SK-N-SH treated with all-trans-retinoic acid at 6 μM for 48 hours (cell line): Measurements from ENCODE around the gene SAMD10.

Source experiments
- CSDC2 ChIP-seq: fragments of 250-450 bp; sonication (Bioruptor Pico); IDR thresholded peaks from 2 replicates; pipeline ENCODE4 v1.5.0; 2020; ENCODE audit warnings: mild to moderate bottlenecking, moderate library complexity
- ISL1 ChIP-seq: fragments of 250-450 bp; sonication (Bioruptor Pico); IDR thresholded peaks from 2 replicates; pipeline ENCODE4 v2.1.2; 2022; ENCODE audit warnings: mild to moderate bottlenecking, moderate library complexity
- PPARA ChIP-seq: fragments of 250-450 bp; sonication (Bioruptor Pico); IDR thresholded peaks from 2 replicates; pipeline ENCODE4 v1.5.0; 2020; ENCODE audit warnings: mild to moderate bottlenecking, borderline replicate concordance
- RARB ChIP-seq: fragments of 250-450 bp; sonication (Bioruptor Pico); IDR thresholded peaks from 2 replicates; pipeline ENCODE4 v1.8.0; 2021; ENCODE audit warnings: mild to moderate bottlenecking, moderate library complexity
- SNAI2 ChIP-seq: fragments of 250-450 bp; sonication (Bioruptor Pico); IDR thresholded peaks from 2 replicates; pipeline ENCODE4 v1.5.0; 2020; ENCODE audit warnings: mild to moderate bottlenecking, moderate library complexity
- ZFP3 ChIP-seq: fragments of 250-450 bp; sonication (Bioruptor Pico); IDR thresholded peaks from 2 replicates; pipeline ENCODE4 v1.5.0; 2020; ENCODE audit warnings: mild to moderate bottlenecking, moderate library complexity
- ZFP30 ChIP-seq: fragments of 450-650 bp; formaldehyde crosslinking; IDR thresholded peaks from 2 replicates; pipeline ENCODE4 v1.5.0; 2022; ENCODE audit warnings: mild to moderate bottlenecking, moderate library complexity
- ZNF70 ChIP-seq: fragments of 450-650 bp; formaldehyde crosslinking; IDR thresholded peaks from 2 replicates; pipeline ENCODE4 v1.5.0; 2020; ENCODE audit warnings: mild to moderate bottlenecking, moderate library complexity
- TF ChIP-seq, protein P1 (sequence below): fragments of 250-450 bp; sonication (Bioruptor Pico); IDR thresholded peaks from 2 replicates; pipeline ENCODE4 v1.8.0; 2021; ENCODE audit warnings: low read depth, mild to moderate bottlenecking, moderate library complexity, borderline replicate concordance
- TF ChIP-seq, protein P2 (sequence below): fragments of 250-450 bp; sonication (Bioruptor Pico); IDR thresholded peaks from 2 replicates; pipeline ENCODE4 v1.5.1; 2021; ENCODE audit warnings: mild to moderate bottlenecking, moderate library complexity
- TF ChIP-seq, protein P3 (sequence below): fragments of 250-450 bp; sonication (Bioruptor Pico); IDR thresholded peaks from 2 replicates; pipeline ENCODE4 v1.8.0; 2020; ENCODE audit warnings: mild to moderate bottlenecking, moderate library complexity, borderline replicate concordance
- TF ChIP-seq, protein P4 (sequence below): fragments of 250-450 bp; sonication (Bioruptor Pico); IDR thresholded peaks from 2 replicates; pipeline ENCODE4 v1.5.0; 2020; ENCODE audit warnings: mild to moderate bottlenecking, moderate library complexity
- TF ChIP-seq, protein P5 (sequence below): fragments of 250-450 bp; sonication (Bioruptor Pico); IDR thresholded peaks from 2 replicates; pipeline ENCODE4 v1.5.1; 2020; ENCODE audit warnings: low read depth, mild to moderate bottlenecking, moderate library complexity

DNA sequence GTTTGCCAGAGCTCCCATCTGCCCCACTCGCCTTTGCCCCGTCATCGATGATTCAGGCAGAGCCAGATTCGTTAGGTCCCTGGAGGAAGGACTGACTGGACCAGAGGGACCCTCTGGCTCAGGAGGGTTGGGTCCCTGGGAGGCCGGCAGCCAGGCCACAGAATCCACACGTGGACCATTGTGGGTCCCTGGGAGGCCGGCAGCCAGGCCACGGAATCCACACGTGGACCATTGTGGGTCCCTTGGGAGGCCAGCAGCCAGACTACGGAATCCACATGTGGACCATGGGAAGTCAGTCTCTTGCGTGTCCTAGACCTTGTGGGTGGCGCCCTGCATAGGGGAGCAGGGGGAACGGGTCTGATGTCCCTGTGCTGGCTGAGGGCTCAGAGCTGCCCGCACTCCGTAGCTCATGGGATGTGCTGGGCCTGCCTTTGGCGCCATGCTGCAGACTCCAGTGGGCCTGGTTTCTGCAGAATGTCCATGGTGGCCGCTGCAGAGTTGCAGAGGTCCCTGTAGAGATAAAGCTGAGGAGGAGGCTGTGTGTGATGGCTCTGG, 46.8 kb downstream of the SAMD10 start:
- no peak for TF ChIP-seq ZNF70
- no peak for TF ChIP-seq PPARA (CRISPR knock-in tag)
- TF ChIP-seq, protein P1, sequence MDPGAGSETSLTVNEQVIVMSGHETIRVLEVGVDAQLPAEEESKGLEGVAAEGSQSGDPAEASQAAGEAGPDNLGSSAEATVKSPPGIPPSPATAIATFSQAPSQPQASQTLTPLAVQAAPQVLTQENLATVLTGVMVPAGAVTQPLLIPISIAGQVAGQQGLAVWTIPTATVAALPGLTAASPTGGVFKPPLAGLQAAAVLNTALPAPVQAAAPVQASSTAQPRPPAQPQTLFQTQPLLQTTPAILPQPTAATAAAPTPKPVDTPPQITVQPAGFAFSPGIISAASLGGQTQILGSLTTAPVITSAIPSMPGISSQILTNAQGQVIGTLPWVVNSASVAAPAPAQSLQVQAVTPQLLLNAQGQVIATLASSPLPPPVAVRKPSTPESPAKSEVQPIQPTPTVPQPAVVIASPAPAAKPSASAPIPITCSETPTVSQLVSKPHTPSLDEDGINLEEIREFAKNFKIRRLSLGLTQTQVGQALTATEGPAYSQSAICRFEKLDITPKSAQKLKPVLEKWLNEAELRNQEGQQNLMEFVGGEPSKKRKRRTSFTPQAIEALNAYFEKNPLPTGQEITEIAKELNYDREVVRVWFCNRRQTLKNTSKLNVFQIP: no peak
- TF ChIP-seq, protein P2, sequence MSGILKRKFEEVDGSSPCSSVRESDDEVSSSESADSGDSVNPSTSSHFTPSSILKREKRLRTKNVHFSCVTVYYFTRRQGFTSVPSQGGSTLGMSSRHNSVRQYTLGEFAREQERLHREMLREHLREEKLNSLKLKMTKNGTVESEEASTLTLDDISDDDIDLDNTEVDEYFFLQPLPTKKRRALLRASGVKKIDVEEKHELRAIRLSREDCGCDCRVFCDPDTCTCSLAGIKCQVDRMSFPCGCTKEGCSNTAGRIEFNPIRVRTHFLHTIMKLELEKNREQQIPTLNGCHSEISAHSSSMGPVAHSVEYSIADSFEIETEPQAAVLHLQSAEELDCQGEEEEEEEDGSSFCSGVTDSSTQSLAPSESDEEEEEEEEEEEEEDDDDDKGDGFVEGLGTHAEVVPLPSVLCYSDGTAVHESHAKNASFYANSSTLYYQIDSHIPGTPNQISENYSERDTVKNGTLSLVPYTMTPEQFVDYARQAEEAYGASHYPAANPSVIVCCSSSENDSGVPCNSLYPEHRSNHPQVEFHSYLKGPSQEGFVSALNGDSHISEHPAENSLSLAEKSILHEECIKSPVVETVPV (CRISPR knock-in tag): no peak
- TF ChIP-seq ZFP3 (CRISPR knock-in tag): no peak
- TF ChIP-seq ZFP30 (CRISPR knock-in tag): no peak
- TF ChIP-seq, protein P3, sequence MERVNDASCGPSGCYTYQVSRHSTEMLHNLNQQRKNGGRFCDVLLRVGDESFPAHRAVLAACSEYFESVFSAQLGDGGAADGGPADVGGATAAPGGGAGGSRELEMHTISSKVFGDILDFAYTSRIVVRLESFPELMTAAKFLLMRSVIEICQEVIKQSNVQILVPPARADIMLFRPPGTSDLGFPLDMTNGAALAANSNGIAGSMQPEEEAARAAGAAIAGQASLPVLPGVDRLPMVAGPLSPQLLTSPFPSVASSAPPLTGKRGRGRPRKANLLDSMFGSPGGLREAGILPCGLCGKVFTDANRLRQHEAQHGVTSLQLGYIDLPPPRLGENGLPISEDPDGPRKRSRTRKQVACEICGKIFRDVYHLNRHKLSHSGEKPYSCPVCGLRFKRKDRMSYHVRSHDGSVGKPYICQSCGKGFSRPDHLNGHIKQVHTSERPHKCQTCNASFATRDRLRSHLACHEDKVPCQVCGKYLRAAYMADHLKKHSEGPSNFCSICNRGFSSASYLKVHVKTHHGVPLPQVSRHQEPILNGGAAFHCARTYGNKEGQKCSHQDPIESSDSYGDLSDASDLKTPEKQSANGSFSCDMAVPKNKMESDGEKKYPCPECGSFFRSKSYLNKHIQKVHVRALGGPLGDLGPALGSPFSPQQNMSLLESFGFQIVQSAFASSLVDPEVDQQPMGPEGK (CRISPR knock-in tag): no peak
- no peak for TF ChIP-seq RARB (CRISPR knock-in tag)
- TF ChIP-seq, protein P4, sequence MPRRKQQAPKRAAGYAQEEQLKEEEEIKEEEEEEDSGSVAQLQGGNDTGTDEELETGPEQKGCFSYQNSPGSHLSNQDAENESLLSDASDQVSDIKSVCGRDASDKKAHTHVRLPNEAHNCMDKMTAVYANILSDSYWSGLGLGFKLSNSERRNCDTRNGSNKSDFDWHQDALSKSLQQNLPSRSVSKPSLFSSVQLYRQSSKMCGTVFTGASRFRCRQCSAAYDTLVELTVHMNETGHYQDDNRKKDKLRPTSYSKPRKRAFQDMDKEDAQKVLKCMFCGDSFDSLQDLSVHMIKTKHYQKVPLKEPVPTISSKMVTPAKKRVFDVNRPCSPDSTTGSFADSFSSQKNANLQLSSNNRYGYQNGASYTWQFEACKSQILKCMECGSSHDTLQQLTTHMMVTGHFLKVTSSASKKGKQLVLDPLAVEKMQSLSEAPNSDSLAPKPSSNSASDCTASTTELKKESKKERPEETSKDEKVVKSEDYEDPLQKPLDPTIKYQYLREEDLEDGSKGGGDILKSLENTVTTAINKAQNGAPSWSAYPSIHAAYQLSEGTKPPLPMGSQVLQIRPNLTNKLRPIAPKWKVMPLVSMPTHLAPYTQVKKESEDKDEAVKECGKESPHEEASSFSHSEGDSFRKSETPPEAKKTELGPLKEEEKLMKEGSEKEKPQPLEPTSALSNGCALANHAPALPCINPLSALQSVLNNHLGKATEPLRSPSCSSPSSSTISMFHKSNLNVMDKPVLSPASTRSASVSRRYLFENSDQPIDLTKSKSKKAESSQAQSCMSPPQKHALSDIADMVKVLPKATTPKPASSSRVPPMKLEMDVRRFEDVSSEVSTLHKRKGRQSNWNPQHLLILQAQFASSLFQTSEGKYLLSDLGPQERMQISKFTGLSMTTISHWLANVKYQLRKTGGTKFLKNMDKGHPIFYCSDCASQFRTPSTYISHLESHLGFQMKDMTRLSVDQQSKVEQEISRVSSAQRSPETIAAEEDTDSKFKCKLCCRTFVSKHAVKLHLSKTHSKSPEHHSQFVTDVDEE (CRISPR knock-in tag): no peak
- TF ChIP-seq ISL1: no peak
- TF ChIP-seq CSDC2 (CRISPR knock-in tag): no peak
- TF ChIP-seq SNAI2: no peak
- TF ChIP-seq, protein P5, sequence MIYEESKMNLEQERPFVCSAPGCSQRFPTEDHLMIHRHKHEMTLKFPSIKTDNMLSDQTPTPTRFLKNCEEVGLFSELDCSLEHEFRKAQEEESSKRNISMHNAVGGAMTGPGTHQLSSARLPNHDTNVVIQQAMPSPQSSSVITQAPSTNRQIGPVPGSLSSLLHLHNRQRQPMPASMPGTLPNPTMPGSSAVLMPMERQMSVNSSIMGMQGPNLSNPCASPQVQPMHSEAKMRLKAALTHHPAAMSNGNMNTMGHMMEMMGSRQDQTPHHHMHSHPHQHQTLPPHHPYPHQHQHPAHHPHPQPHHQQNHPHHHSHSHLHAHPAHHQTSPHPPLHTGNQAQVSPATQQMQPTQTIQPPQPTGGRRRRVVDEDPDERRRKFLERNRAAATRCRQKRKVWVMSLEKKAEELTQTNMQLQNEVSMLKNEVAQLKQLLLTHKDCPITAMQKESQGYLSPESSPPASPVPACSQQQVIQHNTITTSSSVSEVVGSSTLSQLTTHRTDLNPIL (CRISPR knock-in tag): no peak
